Cardiac fibroblast (primary cell): Measurements from ENCODE around the gene MYCBPAP.
A peak's percentile ranks its signal among the peaks of the same experiment; 100 is the strongest.

Experiments used
- DNase-seq, 2 donors: peaks; one replicate each; pipeline versions ENCODE4 v3.0.0 to v3.0.0-alpha.2; 2010; ENCODE audit warnings: low read depth in 2 of 2
- H3K4me3 ChIP-seq, 2 donors: replicated peaks in 1 of 2; 1 replicate in 1 of 2; 2 replicates in 1 of 2; pipeline ENCODE4 v1.5.1; 2011; ENCODE audit warnings: low read depth in 2 of 2, low read length in 2 of 2, mild to moderate bottlenecking in 2 of 2, moderate library complexity in 1 of 2
- CTCF ChIP-seq: IDR thresholded peaks from one replicate; pipeline ENCODE4 v1.5.1; 2011; ENCODE audit warnings: low read depth, mild to moderate bottlenecking, low read length, inconsistent platforms

MYCBPAP gene

GRCh38 chr17:50477976-50478375 lies 30.3 kb upstream of the MYCBPAP start:
- TF ChIP-seq CTCF = no peak
- peak overlapping the region in 1 of 2 donors; percentile 81 for H3K4me3 ChIP-seq
- DNase-seq = no peak

- DNase-seq = peak; percentile 84 to 92
- no peak for TF ChIP-seq CTCF
Observed at GRCh38 chr17:50478391-50479381, 29.6 kb upstream of the MYCBPAP start, which contains the start of gene RSAD1. TSS of gene RSAD1 (plus strand) at chr17:50478860. CDS start at chr17:50478885, 25 bp downstream.

DNA sequence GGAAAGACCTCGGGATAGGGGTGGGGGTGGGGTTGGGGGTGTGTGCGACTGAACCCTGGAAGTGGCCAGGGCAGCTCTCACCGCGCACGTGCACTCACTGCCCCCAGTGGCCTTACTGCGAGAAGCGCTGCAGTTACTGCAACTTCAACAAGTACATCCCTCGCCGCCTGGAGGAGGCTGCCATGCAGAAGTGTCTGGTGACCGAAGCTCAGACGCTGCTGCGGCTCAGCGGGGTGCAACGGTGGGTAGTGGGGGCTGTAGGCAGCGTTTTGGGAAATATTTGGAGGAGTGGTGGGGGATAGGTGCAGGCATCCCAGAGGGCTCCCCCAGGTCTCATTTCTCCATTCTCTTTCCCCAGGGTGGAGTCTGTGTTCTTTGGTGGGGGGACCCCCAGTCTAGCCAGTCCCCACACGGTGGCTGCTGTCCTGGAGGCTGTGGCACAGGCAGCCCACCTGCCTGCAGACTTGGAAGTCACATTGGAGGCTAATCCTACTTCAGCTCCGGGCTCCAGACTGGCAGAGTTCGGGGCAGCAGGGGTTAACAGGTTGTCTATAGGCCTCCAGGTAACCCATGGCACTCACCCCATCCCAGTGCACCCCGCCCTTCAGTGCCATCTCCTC lies 28.6 kb upstream of the MYCBPAP start:
- peak; percentile 50 for TF ChIP-seq CTCF
- H3K4me3 ChIP-seq = peak overlapping the region; percentile 81 to 82
- peak; percentile 73 to 86 for DNase-seq

More at GRCh38 chr17:50478391-50479381, 29.6 kb upstream of the MYCBPAP start, which contains the start of gene RSAD1:
- peak within 1 kb of the TSS; percentile 81 to 82 for H3K4me3 ChIP-seq

- no peak for TF ChIP-seq CTCF
- H3K4me3 ChIP-seq = no peak overlapping the region
- no peak for DNase-seq
Observed at GRCh38 chr17:50480142-50480764, 28.0 kb upstream of the MYCBPAP start.

- H3K4me3 ChIP-seq = no peak overlapping the region
- peak in 1 of 2 donors; percentile 13 for DNase-seq
- no peak for TF ChIP-seq CTCF
Observed at GRCh38 chr17:50480854-50481490, 27.3 kb upstream of the MYCBPAP start.

DNA sequence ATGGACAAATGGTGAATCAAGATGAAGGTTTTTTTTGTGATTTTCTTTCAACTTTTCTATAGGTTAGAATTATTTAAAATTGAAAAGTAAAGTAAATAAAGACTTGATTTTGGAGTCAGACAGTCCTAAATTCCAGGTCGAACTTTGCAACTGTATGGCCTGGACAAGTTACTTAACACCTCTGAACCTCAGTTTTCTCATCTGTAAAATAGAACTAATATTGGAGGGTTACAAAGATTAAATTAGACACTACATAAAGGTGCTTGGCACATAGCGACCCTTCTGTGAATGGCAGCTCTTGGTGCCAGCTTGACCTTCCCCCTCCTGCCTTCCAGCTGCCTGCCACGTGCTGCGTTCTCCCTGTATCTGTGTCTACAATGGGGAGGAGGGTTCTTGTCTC lies 26.6 kb upstream of the MYCBPAP start:
- no peak for TF ChIP-seq CTCF
- no peak for DNase-seq
- no peak overlapping the region for H3K4me3 ChIP-seq
